HG02943 (cell line): Measurements from ENCODE around the gene BTBD9.

Source experiments
- ATAC-seq: cut with Tn5 transposase; IDR thresholded peaks from one replicate; pipeline ENCODE4 v1.9.1; 2021; ENCODE audit warnings: mild to moderate bottlenecking, low read depth, moderate library complexity; ENCODE audit not compliant: unreplicated experiment

Gene BTBD9

DNA sequence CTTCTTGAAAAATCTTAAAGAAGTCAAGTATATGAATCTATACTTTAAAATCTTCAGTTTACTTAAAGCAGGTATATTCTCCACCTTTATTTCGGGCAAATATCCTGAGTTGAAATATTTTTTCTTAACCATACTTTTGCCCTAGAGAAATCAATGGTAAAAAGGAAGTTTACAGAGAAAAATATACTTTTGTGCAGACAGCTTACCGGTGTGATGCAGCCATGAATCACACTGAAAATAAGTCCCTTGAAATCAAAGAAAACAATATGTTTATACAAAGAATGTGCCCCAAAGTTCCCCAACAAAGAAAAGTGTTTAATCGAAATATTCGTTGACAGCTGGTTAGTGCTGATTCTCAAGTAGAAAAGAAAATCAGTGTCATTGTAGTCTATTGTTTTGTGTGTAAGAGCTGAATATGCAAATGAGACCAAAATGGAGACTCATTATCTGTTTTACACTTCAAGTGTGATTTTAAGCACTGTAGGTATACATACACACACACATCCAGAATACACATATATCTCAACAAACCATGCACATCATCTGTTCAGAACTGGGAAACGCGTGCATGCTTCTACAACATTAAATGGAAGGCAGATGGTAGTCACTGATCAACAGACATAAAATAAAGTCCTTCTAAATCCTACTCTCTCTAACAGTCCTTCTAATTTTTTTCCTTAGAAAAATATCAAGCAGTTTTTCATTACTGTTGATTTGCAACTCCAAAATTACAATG is 73.3 kb downstream of the BTBD9 start:
- no peak for ATAC-seq

DNA sequence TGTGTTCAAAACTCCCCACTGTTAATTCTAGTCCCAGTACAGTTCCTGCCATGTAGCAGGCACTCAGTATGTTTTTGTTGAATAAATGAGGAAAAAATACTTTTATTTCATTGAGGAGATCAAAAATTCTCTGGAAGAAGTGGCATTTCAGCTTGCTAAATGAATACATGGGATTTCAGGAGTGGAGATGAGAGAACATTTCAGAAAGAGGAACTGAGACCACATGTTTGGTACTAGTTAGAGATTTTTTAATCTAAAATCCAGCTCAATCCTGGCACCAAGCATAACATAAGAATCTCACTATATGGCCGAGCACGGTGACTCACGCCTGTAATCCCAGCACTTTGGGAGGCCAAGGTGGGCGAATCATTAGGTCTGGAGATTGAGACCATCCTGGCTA is 75.4 kb downstream of the BTBD9 start:
- ATAC-seq = no peak

DNA sequence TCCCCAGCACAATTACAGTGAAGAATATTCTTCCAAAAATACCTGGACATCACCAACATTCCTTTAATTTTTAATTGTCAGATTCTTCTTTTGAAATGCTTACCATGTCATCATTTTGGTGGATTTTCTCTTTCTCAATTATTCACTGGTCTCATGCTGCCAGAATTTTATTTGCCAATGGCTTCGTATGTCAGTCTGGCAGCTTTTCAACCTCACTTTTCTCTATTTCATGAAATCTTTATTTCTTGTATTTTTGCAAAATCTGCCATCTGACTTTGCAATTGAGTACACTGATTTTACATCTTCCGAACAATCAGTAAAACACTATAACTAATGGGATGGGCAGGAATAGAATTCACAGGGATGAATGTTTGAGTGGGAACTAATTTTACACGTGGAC is 84.1 kb downstream of the BTBD9 start:
- no peak for ATAC-seq

DNA sequence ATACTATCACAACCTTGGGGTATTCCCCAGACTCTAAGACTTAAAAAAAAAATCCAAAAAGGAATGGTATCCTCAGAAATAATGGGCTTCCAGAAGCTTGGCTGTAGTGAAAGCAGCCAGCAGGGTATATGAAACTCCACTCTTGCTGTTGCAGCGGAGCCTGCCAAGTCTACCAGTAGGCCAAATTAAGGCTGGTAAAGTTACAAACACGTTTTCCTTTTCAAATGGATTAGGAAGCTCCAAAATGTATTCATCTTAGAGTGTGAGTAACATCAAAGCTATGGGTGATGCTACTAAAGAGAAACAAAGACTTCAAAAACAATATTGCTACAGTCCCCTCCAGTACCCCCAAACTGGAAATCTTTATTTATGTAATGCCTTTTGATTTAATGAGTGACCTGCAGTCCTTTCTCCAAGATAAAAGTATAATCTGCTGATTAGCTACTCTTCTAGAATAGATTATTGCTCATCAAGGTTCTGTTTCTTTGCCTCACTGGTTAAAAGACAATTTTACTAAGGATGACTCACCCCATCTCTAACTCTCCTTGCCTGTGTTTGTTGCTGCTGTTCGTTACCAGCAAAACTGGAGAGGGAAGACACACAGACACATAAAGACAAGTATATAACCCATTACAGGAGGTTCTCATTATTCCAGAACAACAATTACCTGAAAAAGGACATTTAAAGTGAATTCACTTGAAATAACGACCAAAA is 84.9 kb downstream of the BTBD9 start:
- ATAC-seq = no peak

DNA sequence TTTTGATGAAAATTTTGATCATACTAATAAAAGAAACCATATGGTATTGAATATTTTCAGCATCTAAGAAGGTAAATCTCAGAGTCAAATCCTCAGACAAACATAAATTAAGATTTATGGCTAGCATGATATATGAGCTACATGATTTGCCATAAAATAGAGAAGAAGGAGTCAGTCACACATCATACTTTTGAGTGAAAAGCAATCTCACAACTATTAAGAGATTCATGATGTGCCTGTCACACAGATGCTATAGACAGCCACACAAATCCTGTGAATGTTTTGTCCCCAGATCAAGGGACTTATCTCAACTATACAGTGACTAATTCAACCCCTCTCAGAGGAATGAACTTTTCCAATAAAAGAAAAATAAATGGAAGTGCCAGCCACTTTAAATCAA is 85.7 kb downstream of the BTBD9 start:
- ATAC-seq = no peak

DNA sequence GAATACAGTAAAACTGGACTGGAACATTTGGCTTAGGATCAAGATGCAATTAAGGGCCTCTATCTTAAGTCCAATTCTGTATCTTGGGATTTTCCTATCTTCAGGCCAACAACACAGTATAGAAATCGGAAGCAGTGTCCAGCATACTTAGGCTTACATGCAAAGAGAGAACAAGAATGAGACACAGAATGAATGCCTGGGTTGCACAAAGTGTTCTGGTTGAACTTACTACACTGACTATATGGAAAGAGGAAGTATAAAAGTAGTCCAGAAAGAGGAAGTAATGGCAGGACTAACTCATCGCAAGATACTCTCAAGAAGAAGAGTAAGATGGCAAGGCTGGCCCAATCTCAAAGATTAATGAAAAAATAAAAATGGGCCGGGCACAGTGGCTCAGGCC is 87.6 kb downstream of the BTBD9 start:
- no peak for ATAC-seq

DNA sequence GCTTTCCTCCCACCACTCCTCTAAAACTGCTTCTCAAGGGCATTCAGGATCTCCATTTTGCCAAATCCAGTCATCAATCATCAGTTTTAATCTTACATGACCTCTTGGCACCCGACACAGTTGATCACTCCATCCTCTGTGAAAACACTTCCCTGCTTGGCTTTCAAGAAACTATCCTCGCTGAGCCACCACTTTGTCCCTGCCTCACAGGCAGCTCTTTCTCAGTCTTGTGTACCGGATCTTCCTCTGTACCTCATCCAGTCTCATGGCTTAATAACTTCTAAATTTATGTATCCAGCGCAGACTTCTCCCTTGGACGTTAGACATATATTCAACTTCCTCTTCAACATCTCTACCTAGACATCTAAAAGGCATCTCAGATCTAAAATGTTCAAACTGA is 89.9 kb downstream of the BTBD9 start:
- ATAC-seq = no peak

DNA sequence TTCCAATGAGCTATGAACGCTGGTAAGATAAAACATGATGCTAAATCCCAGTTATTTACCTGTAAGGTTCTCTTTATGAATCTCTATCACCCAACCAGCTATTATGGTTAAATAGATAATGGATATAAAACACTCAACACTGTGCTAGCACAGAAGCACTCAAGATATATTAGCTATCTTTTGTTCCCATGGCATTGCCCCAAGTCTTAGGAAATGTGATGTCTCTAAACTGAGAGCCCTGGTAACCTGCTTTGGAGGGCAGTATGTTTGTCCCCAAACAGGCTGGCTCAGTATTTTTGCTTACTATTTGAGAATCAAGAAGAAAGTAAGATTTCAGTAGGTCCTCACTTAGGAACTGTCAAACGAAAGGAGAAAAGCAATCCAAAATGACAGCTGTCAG is 90.5 kb downstream of the BTBD9 start:
- ATAC-seq = no peak

DNA sequence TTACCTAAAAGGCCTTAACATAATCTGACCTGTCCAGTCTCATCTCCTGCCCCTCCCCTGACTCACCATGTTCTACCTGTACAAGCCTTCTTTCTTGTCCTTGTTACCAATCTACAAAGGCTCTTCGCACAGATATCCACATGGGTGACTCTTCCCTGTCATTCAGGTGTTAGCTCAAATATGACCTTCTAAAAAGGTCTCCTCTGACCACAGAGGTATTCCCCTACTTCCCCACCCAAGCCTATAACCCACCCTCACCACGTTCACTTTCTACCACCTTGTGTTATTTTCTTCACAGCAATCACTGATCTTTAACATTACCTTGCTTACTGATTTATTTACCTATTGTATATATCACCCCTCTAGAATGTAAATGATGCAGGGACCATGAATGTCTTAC is 96.7 kb downstream of the BTBD9 start:
- no peak for ATAC-seq

DNA sequence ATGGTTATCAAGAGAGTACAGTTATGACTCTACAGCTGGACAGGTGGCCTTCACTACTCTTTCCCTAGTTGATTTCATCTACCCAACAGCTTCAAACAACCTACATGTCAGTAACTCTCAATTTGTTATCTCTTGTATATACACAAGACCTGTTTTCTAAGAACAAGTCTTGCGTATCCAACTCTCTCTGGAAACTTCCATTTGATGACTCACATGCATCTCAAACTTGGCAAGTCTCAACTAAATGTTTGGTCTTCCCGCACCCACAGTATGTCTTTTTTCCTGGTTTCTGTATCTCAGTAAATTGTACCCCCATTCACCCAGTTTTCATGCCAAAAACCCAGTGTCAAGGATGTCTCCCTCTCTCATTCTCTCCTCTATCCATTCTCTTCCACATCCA is 97.7 kb downstream of the BTBD9 start:
- ATAC-seq = no peak

DNA sequence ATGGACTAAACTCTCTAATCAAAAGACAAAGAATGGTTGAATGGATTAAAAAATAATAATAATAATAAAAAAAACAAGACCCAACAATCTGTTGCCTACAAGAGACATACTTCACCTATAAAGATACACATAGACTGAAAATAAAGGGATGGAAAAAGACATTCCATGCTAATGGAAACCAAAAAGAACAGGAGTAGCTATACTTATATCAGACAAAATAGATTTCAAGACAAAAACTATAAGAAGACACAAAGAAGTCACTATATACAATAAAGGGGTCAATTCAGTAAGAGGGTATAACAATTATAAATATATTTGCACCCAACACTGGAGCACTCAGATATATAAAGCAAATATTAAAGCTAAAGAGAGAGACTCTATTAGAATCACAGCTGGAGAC is 106.7 kb downstream of the BTBD9 start:
- ATAC-seq = no peak

DNA sequence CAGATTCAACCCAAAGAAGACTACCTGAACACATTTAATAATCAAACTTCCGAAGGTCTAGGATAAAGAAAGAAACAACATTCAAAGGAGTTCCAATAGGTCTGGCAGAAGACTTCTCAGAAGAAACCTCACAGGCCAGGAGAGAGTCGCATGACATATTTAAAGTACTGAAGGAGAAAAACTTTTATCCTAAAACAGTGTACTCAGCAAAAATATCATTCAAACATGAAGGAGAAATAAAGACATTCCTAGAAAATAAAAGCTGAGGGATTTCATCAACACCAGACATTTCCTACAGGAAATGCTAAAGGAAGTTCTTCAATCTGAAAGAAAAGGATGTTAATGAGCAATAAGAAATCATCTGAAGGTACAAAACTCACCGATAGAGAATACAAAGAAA is 108.6 kb downstream of the BTBD9 start:
- ATAC-seq = no peak

DNA sequence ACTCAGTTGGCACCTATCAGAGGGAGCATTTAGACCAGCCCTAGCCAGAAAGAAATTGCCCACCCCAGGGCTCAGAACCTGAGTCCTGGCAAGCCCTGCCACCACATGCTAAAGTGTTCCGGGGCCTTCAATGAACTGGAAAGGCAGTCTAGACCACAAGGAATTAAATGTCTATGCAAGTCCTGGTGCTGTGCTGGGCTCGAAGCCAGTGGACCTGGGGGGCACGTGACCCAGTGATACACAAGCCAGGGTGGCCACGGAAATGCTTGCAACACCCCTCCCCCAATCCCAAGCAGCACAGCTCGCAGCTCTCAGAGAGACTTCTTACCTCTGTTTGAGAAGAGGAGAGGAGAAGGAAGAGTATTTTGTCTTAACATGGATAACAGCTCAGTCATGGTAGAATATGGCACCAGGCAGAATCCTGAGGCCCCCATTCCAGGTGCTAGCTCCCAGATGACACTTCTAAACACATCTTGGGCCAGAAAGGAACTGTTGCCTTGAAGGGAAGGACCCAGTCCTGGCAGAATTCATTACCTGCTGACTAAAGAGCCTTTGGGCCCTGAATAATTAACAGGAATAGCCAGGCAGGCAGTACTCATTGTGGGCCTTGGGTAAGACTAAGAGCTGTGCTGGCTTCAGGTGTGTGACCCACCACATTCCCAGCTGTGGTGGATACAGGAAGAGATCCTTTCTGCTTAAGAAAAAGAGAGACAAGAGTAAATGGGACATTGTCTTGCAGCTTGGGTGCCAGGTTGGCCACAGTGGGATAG is 111.3 kb downstream of the BTBD9 start:
- ATAC-seq = no peak

DNA sequence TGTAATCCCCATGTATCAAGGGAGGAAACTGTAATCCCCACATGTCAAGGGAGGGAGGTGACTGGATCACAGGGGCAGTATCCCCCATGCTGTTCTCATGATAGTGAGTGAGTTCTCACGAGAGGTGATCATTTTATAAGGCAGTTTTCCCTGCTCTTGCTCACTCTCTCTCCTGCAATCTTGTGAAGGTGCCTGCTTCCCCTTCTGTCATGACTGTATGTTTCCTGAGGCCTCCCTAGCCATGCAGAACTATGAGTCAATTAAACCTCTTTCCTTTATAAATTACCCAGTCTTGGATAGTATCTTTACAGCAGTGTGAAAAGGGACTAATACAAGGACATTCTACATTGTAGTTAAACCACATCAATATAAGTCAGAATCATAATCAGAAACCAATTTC is 112.4 kb downstream of the BTBD9 start:
- no peak for ATAC-seq

DNA sequence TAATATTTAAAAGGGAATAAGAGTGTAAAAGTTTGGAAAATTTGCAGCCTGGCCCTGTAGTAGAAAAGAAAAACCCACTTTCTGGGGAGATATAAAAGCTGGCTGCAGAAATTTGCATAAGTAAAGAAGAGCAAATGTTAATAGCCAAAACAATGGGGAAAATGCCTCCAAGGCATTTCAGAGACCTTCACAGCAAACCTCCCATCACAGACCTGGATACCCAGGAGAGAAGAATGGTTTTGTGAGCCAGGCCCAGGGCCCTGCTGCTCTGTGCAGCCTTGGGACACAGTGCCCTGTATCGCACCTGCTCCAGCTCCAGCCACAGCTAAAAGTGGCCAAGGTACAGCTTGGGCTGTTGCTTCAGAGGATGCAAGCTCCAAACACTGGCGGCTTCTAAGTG is 113.8 kb downstream of the BTBD9 start:
- ATAC-seq = no peak

DNA sequence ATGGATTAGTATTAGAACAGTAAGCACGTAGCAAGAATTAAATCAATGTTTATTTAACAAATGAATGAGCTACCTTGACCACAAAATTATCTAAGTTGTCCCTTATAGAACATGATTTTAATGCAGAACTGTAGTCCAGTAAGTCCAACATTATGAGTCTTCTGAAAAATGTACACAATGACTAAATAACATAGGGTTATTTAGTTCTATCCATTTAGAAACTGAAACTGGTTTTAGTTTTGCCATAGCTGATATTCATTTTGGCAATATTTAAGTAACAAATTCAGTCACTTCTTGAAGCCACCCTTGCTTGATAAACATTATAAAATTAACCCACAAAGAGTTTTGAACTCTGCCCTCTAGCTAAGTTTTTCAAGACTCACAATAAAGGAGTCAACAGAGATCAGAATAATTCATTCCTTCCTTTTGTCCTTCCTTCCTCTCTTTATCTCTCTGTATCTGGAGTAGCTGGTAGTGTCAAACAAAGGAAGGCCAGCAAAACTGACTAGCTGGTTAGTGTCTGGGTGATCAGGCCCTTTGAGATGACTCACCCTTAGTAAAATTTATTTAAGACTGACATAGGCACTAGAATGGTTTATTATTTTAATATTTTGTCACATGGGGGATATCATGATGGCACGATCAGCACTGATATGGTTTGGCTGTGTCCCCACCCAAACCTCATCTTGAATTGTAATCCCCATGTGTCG is 115.1 kb downstream of the BTBD9 start:
- no peak for ATAC-seq

DNA sequence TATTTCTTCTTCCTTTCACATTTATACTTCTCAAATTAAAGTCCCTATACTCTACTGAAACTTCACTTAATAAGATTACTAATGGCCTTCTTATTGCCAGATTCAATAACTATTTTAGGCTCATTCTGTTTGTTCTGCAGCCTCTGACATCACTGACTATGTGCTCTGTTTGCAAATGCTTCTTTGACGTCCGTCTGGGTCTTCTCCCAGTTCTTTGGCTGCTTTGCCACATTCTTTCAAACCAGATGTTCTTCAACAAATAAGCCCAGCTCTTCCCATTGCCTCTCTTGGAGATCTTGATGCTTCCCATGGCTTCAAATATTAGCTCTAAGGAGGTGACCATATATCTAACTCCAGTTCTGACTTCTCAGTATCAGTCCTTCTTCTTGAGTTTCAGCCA is 117.4 kb downstream of the BTBD9 start:
- ATAC-seq = no peak

DNA sequence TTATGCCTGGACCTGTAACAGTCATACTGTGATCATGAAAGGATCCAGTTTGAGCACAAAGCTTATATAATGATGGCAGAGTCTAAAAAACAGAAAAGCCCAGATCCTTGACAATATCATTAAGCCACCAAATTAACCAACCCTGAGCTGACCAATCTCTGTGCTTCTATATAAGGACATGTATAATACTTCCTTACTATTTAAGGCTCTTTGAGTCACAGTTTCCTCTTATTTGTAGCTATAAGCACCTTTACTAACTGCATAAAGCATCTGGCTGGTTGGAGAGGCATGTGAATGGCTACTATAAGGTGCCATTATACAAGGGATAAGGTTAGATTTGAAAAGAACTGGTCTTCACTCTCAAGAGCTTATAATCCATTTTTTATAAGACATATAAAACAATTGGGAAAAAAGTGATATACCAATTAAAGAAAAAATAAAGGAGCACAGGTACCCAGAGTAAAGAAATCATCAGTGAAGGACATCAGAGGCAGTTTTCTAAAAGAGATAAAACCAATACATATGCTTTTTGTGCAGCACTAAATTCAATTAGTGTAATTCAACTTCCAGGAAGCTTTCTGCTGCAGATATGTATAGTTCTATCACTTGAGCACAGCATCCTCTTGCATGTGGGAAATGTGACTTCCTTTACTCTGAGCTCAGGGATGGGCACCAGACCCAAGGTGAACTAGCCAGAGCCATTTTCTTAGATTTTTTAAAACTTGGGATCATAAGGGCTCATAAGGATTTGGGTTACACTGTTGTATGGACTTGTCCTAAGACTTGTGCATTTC is 121.0 kb downstream of the BTBD9 start:
- ATAC-seq = no peak

DNA sequence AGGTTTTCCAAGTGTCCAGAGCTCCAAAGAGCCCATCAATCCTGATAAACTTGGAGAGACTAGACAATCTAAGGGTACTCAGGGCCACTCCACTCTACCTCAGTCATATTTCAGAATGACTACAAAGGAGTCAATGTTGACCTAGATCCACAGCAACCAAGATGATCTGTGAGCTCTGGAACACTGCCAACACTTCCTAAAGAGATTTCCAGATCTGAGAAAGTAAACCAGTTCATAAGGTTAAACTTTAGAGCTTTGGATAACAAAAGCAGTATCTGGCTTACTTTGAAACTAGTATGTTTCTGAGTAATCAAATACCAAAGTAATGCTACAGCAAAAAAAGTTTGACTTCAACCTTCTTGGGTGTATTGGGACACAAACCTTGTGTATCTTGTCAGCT is 122.7 kb downstream of the BTBD9 start:
- no peak for ATAC-seq

DNA sequence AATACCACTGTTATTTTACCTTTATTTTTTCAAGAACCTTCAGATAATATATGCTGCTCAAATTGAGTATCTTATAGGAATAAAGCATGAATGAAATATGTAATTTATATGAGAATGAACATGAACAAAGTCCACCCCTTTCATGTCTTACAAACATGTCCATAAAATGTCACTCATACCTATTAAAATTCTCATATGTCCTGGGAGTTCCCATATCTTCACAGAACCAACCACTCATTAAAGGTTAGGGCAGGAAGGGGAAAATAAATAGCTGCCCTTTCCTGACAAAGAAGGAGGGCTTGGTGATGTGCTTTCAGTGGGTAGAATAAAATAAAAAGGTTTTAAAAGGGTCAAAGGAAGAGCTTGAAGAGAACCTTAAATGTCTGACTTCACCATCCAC is 125.3 kb downstream of the BTBD9 start:
- ATAC-seq = no peak
